ENCODE measurements around the gene ITGB3BP.

The ITGB3BP gene

GRCh38 chr1:63458750-63459149 lies 64.3 kb downstream of the ITGB3BP start:
- Histone ChIP-seq H3K36me3 (peaks cover 6% of the 10 kb centered on the region), H3K9me3 (ENCODE audit: severe bottlenecking) (peaks cover 4% of the 10 kb centered on the region), H3K27me3 (ENCODE audit: insufficient read depth, low read depth, severe bottlenecking) (no peaks in the 10 kb centered on the region), H3K27ac (no peak overlapping the region), H3K4me3 (ENCODE audit: low read depth, low read length) (no peak overlapping the region)
- no peak for TF ChIP-seq CTCF (IDR thresholded peaks at IDR 0.05; ENCODE audit: low read depth, low read length)
- no peak for DNase-seq

- TF ChIP-seq CTCF (IDR thresholded peaks at IDR 0.05; ENCODE audit: low read depth, low read length) = no peak
- no peaks in the 10 kb centered on the region for H3K27me3 ChIP-seq (ENCODE audit: insufficient read depth, low read depth, severe bottlenecking)
- DNase-seq = no peak
Measured at GRCh38 chr1:63454269-63454668, 68.8 kb downstream of the ITGB3BP start.

GRCh38 chr1:63453232-63453631 lies 69.8 kb downstream of the ITGB3BP start:
- DNase-seq = no peak

More at GRCh38 chr1:63454269-63454668, 68.8 kb downstream of the ITGB3BP start:
- Histone ChIP-seq H3K36me3 (no peaks in the 10 kb centered on the region; the same call in 1 of the 2 replicates), H3K4me3 (ENCODE audit: low read depth, low read length) (no peak overlapping the region), H3K27ac (no peak overlapping the region), H3K9me3 (ENCODE audit: severe bottlenecking) (no peaks in the 10 kb centered on the region)

GRCh38 chr1:63450416-63450815 lies 72.6 kb downstream of the ITGB3BP start:
- Histone ChIP-seq H3K27me3 (ENCODE audit: insufficient read depth, low read depth, severe bottlenecking) (no peaks in the 10 kb centered on the region), H3K36me3 (no peaks in the 10 kb centered on the region; the same call in 1 of the 2 replicates), H3K27ac (no peak overlapping the region), H3K4me3 (ENCODE audit: low read depth, low read length) (no peak overlapping the region), H3K9me3 (ENCODE audit: severe bottlenecking) (no peaks in the 10 kb centered on the region)
- TF ChIP-seq CTCF (IDR thresholded peaks at IDR 0.05; ENCODE audit: low read depth, low read length) = no peak
- no peak for DNase-seq

More at GRCh38 chr1:63453232-63453631, 69.8 kb downstream of the ITGB3BP start:
- Histone ChIP-seq H3K4me3 (ENCODE audit: low read depth, low read length) (no peak overlapping the region), H3K27ac (no peak overlapping the region), H3K36me3 (no peaks in the 10 kb centered on the region; the same call in 1 of the 2 replicates), H3K9me3 (ENCODE audit: severe bottlenecking) (no peaks in the 10 kb centered on the region), H3K27me3 (ENCODE audit: insufficient read depth, low read depth, severe bottlenecking) (no peaks in the 10 kb centered on the region)
- no peak for TF ChIP-seq CTCF (IDR thresholded peaks at IDR 0.05; ENCODE audit: low read depth, low read length)

- Histone ChIP-seq H3K27ac (no peak overlapping the region), H3K9me3 (ENCODE audit: severe bottlenecking) (no peaks in the 10 kb centered on the region), H3K36me3 (no peaks in the 10 kb centered on the region; the same call in 1 of the 2 replicates), H3K27me3 (ENCODE audit: insufficient read depth, low read depth, severe bottlenecking) (no peaks in the 10 kb centered on the region), H3K4me3 (ENCODE audit: low read depth, low read length) (no peak overlapping the region)
- no peak for DNase-seq
- no peak for TF ChIP-seq CTCF (IDR thresholded peaks at IDR 0.05; ENCODE audit: low read depth, low read length)
Measured at GRCh38 chr1:63448731-63449246, 74.2 kb downstream of the ITGB3BP start.

GRCh38 chr1:63442141-63442475 lies 80.9 kb downstream of the ITGB3BP start:
- H3K9me3 ChIP-seq (ENCODE audit: severe bottlenecking) = no peaks in the 10 kb centered on the region
- H3K27ac ChIP-seq = no peak overlapping the region
- DNase-seq = no peak
- H3K36me3 ChIP-seq = no peaks in the 10 kb centered on the region
- no peak overlapping the region for H3K4me3 ChIP-seq (ENCODE audit: low read depth, low read length)
- no peaks in the 10 kb centered on the region for H3K27me3 ChIP-seq (ENCODE audit: insufficient read depth, low read depth, severe bottlenecking)
- no peak for TF ChIP-seq CTCF (IDR thresholded peaks at IDR 0.05; ENCODE audit: low read depth, low read length)

Measured in WERI-Rb-1 (cell line).